ENCODE measurements around the gene RNF213.

Gene RNF213

GRCh38 chr17:80213643-80213975 is 47.0 kb upstream of the RNF213 start:
- no peak overlapping the region for H3K4me3 ChIP-seq (ENCODE audit: low read depth, low read length)
- CTCF ChIA-PET = no interaction called here
- H3K9me3 ChIP-seq (ENCODE audit: control insufficient read depth, insufficient read depth, low read depth, low read length) = no peaks in the 10 kb centered on the region
- POLR2A ChIA-PET = no interaction called here
- no peaks in the 10 kb centered on the region for H3K4me1 ChIP-seq (ENCODE audit: control insufficient read depth, insufficient read depth, low read length)
- no peak overlapping the region for H3K27ac ChIP-seq (ENCODE audit: extremely low read depth, low read depth, low read length)
- peaks cover 14 to 99% of the 10 kb centered on the region in 2 experiments for H3K36me3 ChIP-seq (ENCODE audit: control insufficient read depth in 2 of 2, insufficient read depth in 1 of 2, low read length in 2 of 2)
- no peak for TF ChIP-seq ZNF394 (tag by site-specific recombination; IDR thresholded peaks at IDR 0.05; ENCODE audit: borderline replicate concordance)
- TF ChIP-seq KLF8 (tag by site-specific recombination; IDR thresholded peaks at IDR 0.05) = no peak
- TF ChIP-seq ZNF549 (tag by site-specific recombination; IDR thresholded peaks at IDR 0.05) = no peak
- TF ChIP-seq ZNF555 (tag by site-specific recombination; conservative IDR thresholded peaks at IDR 0.05) = no peak
- TF ChIP-seq ZBTB48 (tag by site-specific recombination; IDR thresholded peaks at IDR 0.05) = no peak
- TF ChIP-seq ZIC2 (tag by site-specific recombination; IDR thresholded peaks at IDR 0.05) = no peak
- no peak for TF ChIP-seq ZBTB7A (tag by site-specific recombination; IDR thresholded peaks at IDR 0.05; ENCODE audit: low read depth)
- no peak for TF ChIP-seq ZNF529 (tag by site-specific recombination; IDR thresholded peaks at IDR 0.05; ENCODE audit: insufficient replicate concordance)
- no peak for TF ChIP-seq ZSCAN23 (tag by site-specific recombination; IDR thresholded peaks at IDR 0.05)
- no peak for TF ChIP-seq KLF16 (tag by site-specific recombination; IDR thresholded peaks at IDR 0.05)

- H3K4me1 ChIP-seq (ENCODE audit: control insufficient read depth, insufficient read depth, low read length) = peaks cover 4% of the 10 kb centered on the region; the same call in 1 of the 2 replicates
- CTCF ChIA-PET = interaction anchor here (0.5 kb wide), 1 partner anchor 11 kb away, joined by 3 read pairs; no protein-coding TSS in a partner anchor
- POLR2A ChIA-PET = no interaction called here
Measured at GRCh38 chr17:80214012-80214877, 46.4 kb upstream of the RNF213 start.

More at GRCh38 chr17:80214012-80214877, 46.4 kb upstream of the RNF213 start:
- peaks cover 14 to 93% of the 10 kb centered on the region in 2 experiments for H3K36me3 ChIP-seq (ENCODE audit: control insufficient read depth in 2 of 2, insufficient read depth in 1 of 2, low read length in 2 of 2)
- no peak overlapping the region for H3K4me3 ChIP-seq (ENCODE audit: low read depth, low read length)
- no peaks in the 10 kb centered on the region for H3K9me3 ChIP-seq (ENCODE audit: control insufficient read depth, insufficient read depth, low read depth, low read length)
- no peak for TF ChIP-seq PRDM6 (tag by site-specific recombination; IDR thresholded peaks at IDR 0.05)
- TF ChIP-seq ZNF747 (tag by site-specific recombination; IDR thresholded peaks at IDR 0.05) = no peak
- TF ChIP-seq KLF10 (tag by site-specific recombination; IDR thresholded peaks at IDR 0.05) = no peak
- TF ChIP-seq ZNF23 (tag by site-specific recombination; IDR thresholded peaks at IDR 0.05; ENCODE audit: borderline replicate concordance) = no peak
- no peak for TF ChIP-seq ZEB2 (tag by site-specific recombination; IDR thresholded peaks at IDR 0.05)
- TF ChIP-seq ZXDB (tag by site-specific recombination; IDR thresholded peaks at IDR 0.05) = no peak
- TF ChIP-seq PRDM10 (tag by site-specific recombination; IDR thresholded peaks at IDR 0.05) = no peak
- TF ChIP-seq ZNF24 (tag by site-specific recombination; IDR thresholded peaks at IDR 0.05) = no peak
- TF ChIP-seq ZNF354C (tag by site-specific recombination; IDR thresholded peaks at IDR 0.05; ENCODE audit: borderline replicate concordance, low read depth) = no peak
- H3K27ac ChIP-seq (ENCODE audit: extremely low read depth, low read depth, low read length) = no peak overlapping the region

Measured in HEK293 (cell line).